ENCODE measurements around the gene VSTM4.

GRCh38 chr10:49123981-49124950 is 8.9 kb upstream of the VSTM4 start:
- TF ChIP-seq CTCF (IDR thresholded peaks at IDR 0.05) = no peak
- no peak for TF ChIP-seq POLR2A (IDR thresholded peaks at IDR 0.05)

Measured in heart left ventricle (tissue), 13 donors.